Stomach (tissue), 9 donors: Measurements from ENCODE around the gene SP3. TPM values are rescaled to one million over a fixed set of nuclear protein-coding genes. Genes with fewer than 3 reads are reported as not detected.
A peak's percentile ranks its signal among the peaks of the same experiment; 100 is the strongest.

Source experiments
- DNase-seq, 2 donors: peaks; one replicate each; pipeline versions ENCODE4 v3.0.0 to v3.0.0-alpha.2; 2013 to 2019
- H3K27ac ChIP-seq, 5 donors: fragments of 200-600 bp in 4 of 5; sonication (generic) in 4 of 5; one replicate each; pipeline ENCODE4 v1.5.1; 2013 to 2019; ENCODE audit warnings: mild to moderate bottlenecking in 1 of 5, moderate library complexity in 1 of 5
- H3K27me3 ChIP-seq, 3 donors: fragments of 200-600 bp; sonication (generic); one replicate each; pipeline ENCODE4 v1.5.1; 2017 to 2019; ENCODE audit warnings: mixed run types in 1 of 3
- H3K36me3 ChIP-seq, 4 donors: fragments of 200-600 bp; sonication (generic); 1 replicate in 3 of 4; 2 replicates in 1 of 4; pipeline ENCODE4 v1.5.1; 2016 to 2019
- H3K4me1 ChIP-seq, 4 donors: fragments of 200-600 bp; sonication (generic); one replicate each; pipeline ENCODE4 v1.5.1; 2016 to 2019
- H3K4me3 ChIP-seq, 4 donors: fragments of 200-600 bp; sonication (generic) in 3 of 4; one replicate each; pipeline ENCODE4 v1.5.1; 2016 to 2019; ENCODE audit warnings: mild to moderate bottlenecking in 1 of 4
- H3K9me3 ChIP-seq, 4 donors: fragments of 200-600 bp; sonication (generic); one replicate each; pipeline ENCODE4 v1.5.1; 2016 to 2019
- CTCF ChIP-seq, 7 experiments: fragments of 450-650 bp in 4 of 7; fragments of 200-600 bp in 3 of 7; sonication (generic) in 3 of 7; IDR thresholded peaks; one replicate each; pipeline ENCODE4 v1.5.1; 2016 to 2019; ENCODE audit warnings: antibody characterized with exemption in 7 of 7, control low read depth in 2 of 7, mild to moderate bottlenecking in 1 of 7
- EP300 ChIP-seq: sonication (generic); formaldehyde crosslinking; IDR thresholded peaks from one replicate; pipeline ENCODE4 v1.6.1; 2017; ENCODE audit warnings: antibody characterized with exemption
- POLR2A ChIP-seq, 4 donors: fragments of 450-650 bp; IDR thresholded peaks; one replicate each; pipeline ENCODE4 v1.6.1; 2016; ENCODE audit warnings: antibody characterized with exemption in 4 of 4, control low read depth in 2 of 4, mild to moderate bottlenecking in 1 of 4, moderate library complexity in 1 of 4
- POLR2AphosphoS5 ChIP-seq, 3 donors: sonication (generic); formaldehyde crosslinking; IDR thresholded peaks; one replicate each; pipeline ENCODE4 v1.6.1; 2016; ENCODE audit warnings: antibody characterized with exemption in 3 of 3
- WGBS, 5 donors: extraction: QIAGEN DNeasy Blood & Tissue Kit in 3 of 5; methylation state at CpG; one replicate each; pipeline versions ENCODE4 v1.1.5 to v1.1.7; 2013 to 2018; 5-methylcytosine and 5-hydroxymethylcytosine counted together
- intact Hi-C: fragments of 100-400 bp; cut with DNase I; formaldehyde crosslinking; loops from one replicate; pipeline ENCODE4 v1.15.1; 2023; ENCODE audit warnings: low total_unique reads
- polyA plus RNA-seq, 3 donors: library from polyadenylated mRNA; stranded (reverse); fragments of 200-250 nt; gene quantifications; one replicate each; pipeline ENCODE4 v1.2.3, GENCODE V29; 2013
- total RNA-seq, 5 donors: library from RNA; depleted of rRNA; stranded (reverse); fragments of >200 nt; gene quantifications; one replicate each; pipeline versions ENCODE4 v1.1.0 to v1.2.3, GENCODE V29; 2014 to 2016
- donor health status: healthy with polysubstance abuse.
- donor health status: Bipolar disorder and iron deficiency.
- donor health status: healthy.

Gene SP3
- total and polyA plus RNA-seq, 8 donors, result 15.0 to 147 (median 45.2) TPM

DNA sequence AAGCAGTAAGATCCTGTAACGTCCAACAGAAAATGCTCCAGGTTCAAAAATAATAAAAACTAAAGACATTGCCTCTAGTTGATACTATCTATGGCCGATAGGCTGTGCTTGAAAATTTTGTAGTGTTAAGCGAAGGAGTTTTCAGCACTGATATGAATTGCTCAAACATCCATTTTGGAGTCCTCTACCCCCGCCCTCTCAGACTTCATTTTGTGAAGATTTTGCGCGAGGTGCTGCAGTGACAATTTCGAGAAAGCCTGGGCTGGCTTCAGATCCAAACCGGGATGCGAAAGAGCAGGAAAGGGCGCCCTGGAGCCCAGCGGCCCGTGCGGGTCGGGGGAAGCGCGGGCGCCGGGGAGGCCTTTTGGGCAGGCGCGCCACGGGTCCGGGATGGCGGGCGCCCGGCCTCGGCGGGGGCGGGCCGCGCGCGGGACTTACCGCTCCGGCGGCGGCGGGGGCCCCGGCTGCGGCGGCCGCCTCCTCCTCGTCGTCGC is 1.8 kb downstream of the SP3 start:
- Histone ChIP-seq H3K4me1 (peaks cover 30 to 63% (median 56%) of the 10 kb centered on the region in 4 donors), H3K27ac (peak overlapping the region; percentile 99 to 100 (median 100)), H3K9me3 (no peaks in the 10 kb centered on the region), H3K27me3 (no peaks in the 10 kb centered on the region), H3K4me3 (peak overlapping the region; percentile 81 to 96 (median 92)), H3K36me3 (peaks cover 0 to 6% (median 0%) of the 10 kb centered on the region in 4 donors)
- TF ChIP-seq POLR2A (IDR thresholded peaks at IDR 0.05) (no peak), CTCF (IDR thresholded peaks at IDR 0.05) (peak in 2 of 7 experiments; percentile 11 to 20)
- WGBS, 5 donors, result 0 to 3% (median 0%) methylated on average over 20 to 44 of the region's 44 CpGs
- intact Hi-C loops, result no loop called here
- peak in 1 of 2 donors; percentile 88 for DNase-seq

DNA sequence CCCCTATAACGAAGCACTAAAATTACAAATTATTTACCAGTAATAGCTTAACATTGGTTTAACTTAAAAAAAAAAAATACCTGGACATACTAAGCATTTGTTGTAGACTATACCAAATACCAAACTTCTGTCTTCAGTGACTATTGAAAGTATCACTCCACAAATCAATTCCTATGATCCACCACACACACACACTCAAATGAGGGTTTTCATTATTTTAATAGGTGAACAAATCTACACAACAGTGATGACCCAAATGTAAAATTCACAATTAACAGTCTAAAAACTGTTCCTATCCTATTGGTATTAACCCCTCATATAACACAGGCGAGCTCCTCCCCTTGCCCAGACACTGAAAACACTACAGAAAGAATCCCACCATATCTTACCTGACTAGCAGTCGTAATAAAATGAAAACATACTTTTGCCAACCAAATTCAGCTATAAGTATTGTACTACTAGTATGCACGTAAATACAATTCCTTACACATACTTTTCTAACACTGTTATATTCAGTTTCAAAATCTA is 2.5 kb downstream of the SP3 start:
- intact Hi-C loops, result no loop called here
- 10 to 14% (median 11%) methylated on average over 4 of the region's 4 CpGs for WGBS, 5 donors
- H3K36me3 ChIP-seq, result peaks cover 0 to 6% (median 0%) of the 10 kb centered on the region in 4 donors
- peaks cover 37 to 70% (median 64%) of the 10 kb centered on the region in 4 donors for H3K4me1 ChIP-seq
- no peak for DNase-seq
- no peaks in the 10 kb centered on the region for H3K9me3 ChIP-seq
- peak overlapping the region in 4 of 5 donors; percentile 100 for H3K27ac ChIP-seq
- no peak for TF ChIP-seq CTCF (IDR thresholded peaks at IDR 0.05)
- no peak for TF ChIP-seq EP300
- TF ChIP-seq POLR2A (IDR thresholded peaks at IDR 0.05), result no peak
- TF ChIP-seq POLR2AphosphoS5 (IDR thresholded peaks at IDR 0.05), result no peak
- H3K27me3 ChIP-seq, result no peaks in the 10 kb centered on the region
- H3K4me3 ChIP-seq, result peak overlapping the region; percentile 81 to 96 (median 92)

GRCh38 chr2:173962031-173962430 is 3.1 kb downstream of the SP3 start:
- intact Hi-C loops, result no loop called here

DNA sequence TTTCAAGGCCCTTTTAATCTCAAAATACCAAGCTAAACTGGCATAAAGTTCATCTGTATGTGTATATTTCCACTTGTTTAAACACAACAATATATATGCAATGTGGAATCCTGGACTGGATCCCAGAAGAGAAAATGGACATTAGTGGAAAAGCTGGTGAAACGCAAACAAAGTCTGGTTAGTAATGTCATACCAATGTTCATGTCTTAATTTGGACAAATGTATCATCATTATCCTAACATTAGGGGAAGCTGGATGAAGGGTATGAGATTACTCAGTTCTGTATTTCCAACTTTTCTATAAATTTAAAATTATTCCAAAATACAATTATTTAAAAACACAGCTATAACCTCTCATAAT is 3.8 kb downstream of the SP3 start:
- H3K36me3 ChIP-seq, result peaks cover 0 to 6% (median 0%) of the 10 kb centered on the region in 4 donors
- intact Hi-C loops, result no loop called here
- no peaks in the 10 kb centered on the region for H3K27me3 ChIP-seq
- H3K27ac ChIP-seq, result peak overlapping the region in 2 of 5 donors; percentile 100
- no peaks in the 10 kb centered on the region for H3K9me3 ChIP-seq
- WGBS, 5 donors, result 53 to 66% (median 63%) methylated on average over 1 of the region's 1 CpG
- DNase-seq, result no peak
- H3K4me1 ChIP-seq, result peaks cover 43 to 72% (median 65%) of the 10 kb centered on the region in 4 donors
- TF ChIP-seq POLR2AphosphoS5 (IDR thresholded peaks at IDR 0.05) (no peak), EP300 (no peak), POLR2A (IDR thresholded peaks at IDR 0.05) (no peak), CTCF (IDR thresholded peaks at IDR 0.05) (no peak)
- peak overlapping the region in 1 of 4 donors; percentile 92 for H3K4me3 ChIP-seq

More at GRCh38 chr2:173962031-173962430, 3.1 kb downstream of the SP3 start:
- Histone ChIP-seq H3K36me3 (peaks cover 0 to 6% (median 0%) of the 10 kb centered on the region in 4 donors), H3K9me3 (no peaks in the 10 kb centered on the region), H3K27ac (peak overlapping the region in 4 of 5 donors; percentile 100), H3K4me1 (peaks cover 42 to 72% (median 66%) of the 10 kb centered on the region in 4 donors), H3K4me3 (peak overlapping the region in 3 of 4 donors; percentile 91 to 96 (median 92)), H3K27me3 (no peaks in the 10 kb centered on the region)
- 22 to 48% (median 31%) methylated on average over 1 of the region's 1 CpG for WGBS, 5 donors
- DNase-seq, result peak in 1 of 2 donors; percentile 33
- TF ChIP-seq EP300 (no peak), POLR2AphosphoS5 (IDR thresholded peaks at IDR 0.05) (no peak), POLR2A (IDR thresholded peaks at IDR 0.05) (no peak), CTCF (IDR thresholded peaks at IDR 0.05) (no peak)
